K562 (cell line): ENCODE results near the gene CAPN7. TPM values are rescaled to one million over a fixed set of nuclear protein-coding genes. Genes with fewer than 3 reads are reported as not detected.
A peak's percentile ranks its signal among the peaks of the same experiment; 100 is the strongest.

Experiments
- CAMTA2 ChIP-seq: fragments of 250-450 bp; sonication (Bioruptor Pico); conservative IDR thresholded peaks from 2 replicates; pipeline ENCODE4 v1.5.1; 2022
- CBX5 ChIP-seq: IDR thresholded peaks from 2 replicates; pipeline ENCODE4 v1.6.1; 2014; ENCODE audit warnings: low read depth, borderline replicate concordance
- ETV1 ChIP-seq: fragments of 450-650 bp; conservative IDR thresholded peaks from 2 replicates; pipeline ENCODE4 v1.6.1; 2016; ENCODE audit warnings: missing genetic modification characterization, control low read depth, low read depth, missing compliant biosample characterization
- FOXP1 ChIP-seq: sonication (generic); formaldehyde crosslinking; IDR thresholded peaks from 2 replicates; pipeline ENCODE4 v1.8.0; 2022; ENCODE audit warnings: mild to moderate bottlenecking, missing genetic modification reagents
- NR4A1 ChIP-seq, 2 experiments: fragments of 250-450 bp in 1 of 2; fragments of 450-650 bp in 1 of 2; sonication (Bioruptor Pico) in 1 of 2; IDR thresholded peaks; 2 replicates each; pipeline versions ENCODE4 v1.4.0 to v1.6.1; 2016 to 2020; ENCODE audit warnings: mild to moderate bottlenecking in 2 of 2, missing compliant biosample characterization in 1 of 2, missing genetic modification characterization in 1 of 2, moderate library complexity in 1 of 2
- OTX1 ChIP-seq: fragments of 450-650 bp; formaldehyde crosslinking; IDR thresholded peaks from 2 replicates; pipeline ENCODE4 v1.4.0; 2022; ENCODE audit warnings: mild to moderate bottlenecking
- POLR2A ChIP-seq: fragments of 450-650 bp; conservative IDR thresholded peaks from 2 replicates; pipeline ENCODE4 v1.6.1; 2016
- RBBP5 ChIP-seq: fragments of 200-600 bp; sonication (generic); IDR thresholded peaks from 2 replicates; pipeline ENCODE4 v1.6.1; 2012; ENCODE audit warnings: borderline replicate concordance, mild to moderate bottlenecking, low read length, control low read depth, inconsistent platforms; ENCODE audit not compliant: insufficient read depth, poor library complexity, severe bottlenecking
- RBFOX2 ChIP-seq: fragments of 200-400 bp; formaldehyde crosslinking; IDR thresholded peaks from 2 replicates; pipeline ENCODE4 v1.6.1; 2017; ENCODE audit warnings: low read depth, mild to moderate bottlenecking, low read length, moderate library complexity
- SIN3B ChIP-seq: fragments of 450-650 bp; IDR thresholded peaks from 2 replicates; pipeline ENCODE4 v1.6.1; 2017; ENCODE audit warnings: low read depth, mild to moderate bottlenecking, moderate library complexity
- SNIP1 ChIP-seq: fragments of 450-650 bp; IDR thresholded peaks from 2 replicates; pipeline ENCODE4 v1.7.1; 2017; ENCODE audit warnings: low read depth, mild to moderate bottlenecking
- TAF1 ChIP-seq: IDR thresholded peaks from 2 replicates; pipeline ENCODE4 v1.6.1; 2011; ENCODE audit warnings: mild to moderate bottlenecking, low read length, moderate library complexity; ENCODE audit not compliant: insufficient read depth, control insufficient read depth, severe bottlenecking; ENCODE audit errors: extremely low read depth
- U2AF2 ChIP-seq: fragments of 200-400 bp; formaldehyde crosslinking; optimal IDR thresholded peaks from 2 replicates; pipeline ENCODE3; 2017; ENCODE audit warnings: low read depth, mild to moderate bottlenecking, low read length
- ZNF133 ChIP-seq: fragments of 250-450 bp; sonication (Bioruptor Pico); IDR thresholded peaks from 2 replicates; pipeline ENCODE4 v1.4.0; 2020; ENCODE audit warnings: mild to moderate bottlenecking
- ZNF263 ChIP-seq: sonication (generic); formaldehyde crosslinking; IDR thresholded peaks from 2 replicates; pipeline ENCODE4 v1.8.0; 2022; ENCODE audit warnings: mild to moderate bottlenecking, missing genetic modification reagents, borderline replicate concordance
- ZNF583 ChIP-seq: fragments of 250-450 bp; sonication (Bioruptor Pico); IDR thresholded peaks from 2 replicates; pipeline ENCODE4 v1.4.0; 2020
- ZNF644 ChIP-seq: fragments of 200-800 bp; sonication (Bioruptor generic); IDR thresholded peaks from 2 replicates; pipeline ENCODE4 v1.6.1; 2016; ENCODE audit warnings: low read depth, missing genetic modification characterization, missing compliant biosample characterization
- polyA plus RNA-seq, 8 experiments: library from polyadenylated mRNA; depleted of rRNA in 4 of 8; stranded (reverse) in 5 of 8; unstranded in 3 of 8; fragments of >200 nt; fragmentation: Nextera tagmentation in 2 of 8; fragmentation: Illumina TruSeq in 1 of 8; extraction: Ambion mirVana in 2 of 8; extraction: Trizol in 1 of 8; gene quantifications; 2 replicates each; pipeline versions ENCODE4 v1.2.1 to v1.2.3, GENCODE V29; 2011 to 2014; ENCODE audit warnings: inconsistent platforms in 1 of 8, missing spikeins in 1 of 8
- total RNA-seq, 7 experiments: library from RNA; depleted of rRNA in 6 of 7; stranded (reverse); fragments of >200 nt in 6 of 7; fragmentation: Illumina TruSeq in 2 of 7; extraction: Trizol in 2 of 7; gene quantifications; 2 replicates each; pipeline versions ENCODE4 v1.2.1 to v1.2.3, GENCODE V29; 2011 to 2021; ENCODE audit warnings: low replicate concordance in 1 of 7
- TF ChIP-seq, protein P1 (sequence below): sonication (generic); formaldehyde crosslinking; IDR thresholded peaks from 2 replicates; pipeline ENCODE4 v1.8.1; 2023; ENCODE audit warnings: mild to moderate bottlenecking, missing genetic modification reagents, moderate library complexity
- TF ChIP-seq, protein P2 (sequence below): sonication (generic); formaldehyde crosslinking; IDR thresholded peaks from 2 replicates; pipeline ENCODE4 v1.9.0; 2022; ENCODE audit warnings: mild to moderate bottlenecking, missing genetic modification reagents
- TF ChIP-seq, protein P3 (sequence below): fragments of 450-650 bp; formaldehyde crosslinking; IDR thresholded peaks from 2 replicates; pipeline ENCODE4 v1.4.0; 2020; ENCODE audit warnings: mild to moderate bottlenecking, moderate library complexity

Gene CAPN7
- total and polyA plus RNA-seq, 9 of the 15 experiments (the other 6 are each of a cell fraction or from before 2014, with no cell fraction given), result 6.5 to 42.7 (median 32.7) TPM

DNA sequence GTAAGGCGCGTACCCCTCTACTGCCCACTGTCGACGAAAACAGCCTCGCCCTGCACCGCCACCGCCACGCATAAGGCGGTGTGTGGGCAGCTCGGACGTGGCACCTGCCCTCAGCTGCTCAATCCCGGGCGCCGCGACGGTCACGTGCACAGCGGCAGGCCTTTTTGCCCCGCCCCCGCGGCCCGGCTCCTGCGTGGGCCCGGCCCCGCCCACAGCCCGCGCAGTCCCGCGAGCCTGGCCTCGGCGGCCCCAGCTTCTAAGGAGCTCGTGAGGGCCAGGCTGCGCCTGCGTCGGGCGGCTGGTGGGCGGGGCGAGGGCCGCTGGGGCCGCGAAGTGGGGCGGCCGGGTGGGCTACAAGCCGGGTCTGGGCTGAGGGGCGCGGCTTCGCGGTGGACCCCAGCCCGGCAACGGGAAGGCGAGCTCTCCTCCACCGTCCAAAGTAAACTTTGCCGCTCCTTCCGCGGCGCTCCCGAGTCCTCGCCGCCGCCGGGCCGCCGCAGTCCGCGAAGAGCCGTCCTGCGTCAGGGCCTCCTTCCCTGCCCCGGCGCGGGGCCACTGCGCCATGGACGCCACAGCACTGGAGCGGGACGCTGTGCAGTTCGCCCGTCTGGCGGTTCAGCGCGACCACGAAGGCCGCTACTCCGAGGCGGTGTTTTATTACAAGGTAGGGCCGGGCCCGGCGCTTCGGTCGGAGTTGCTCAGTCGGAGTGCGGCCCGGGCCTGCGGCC lies at the start of gene CAPN7 (continued):
- TF ChIP-seq, protein P1, sequence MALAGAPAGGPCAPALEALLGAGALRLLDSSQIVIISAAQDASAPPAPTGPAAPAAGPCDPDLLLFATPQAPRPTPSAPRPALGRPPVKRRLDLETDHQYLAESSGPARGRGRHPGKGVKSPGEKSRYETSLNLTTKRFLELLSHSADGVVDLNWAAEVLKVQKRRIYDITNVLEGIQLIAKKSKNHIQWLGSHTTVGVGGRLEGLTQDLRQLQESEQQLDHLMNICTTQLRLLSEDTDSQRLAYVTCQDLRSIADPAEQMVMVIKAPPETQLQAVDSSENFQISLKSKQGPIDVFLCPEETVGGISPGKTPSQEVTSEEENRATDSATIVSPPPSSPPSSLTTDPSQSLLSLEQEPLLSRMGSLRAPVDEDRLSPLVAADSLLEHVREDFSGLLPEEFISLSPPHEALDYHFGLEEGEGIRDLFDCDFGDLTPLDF (CRISPR knock-in tag), result no peak; the same call in 1 of the 2 replicates
- TF ChIP-seq CAMTA2 (CRISPR knock-in tag) (no peak), U2AF2 (no peak), ZNF133 (CRISPR knock-in tag) (0 out of 2 replicates have a peak, but pooled peaks have one; percentile 60), ZNF644 (tag) (peak; percentile 65), NR4A1 (CRISPR knock-in tag; IDR thresholded peaks at IDR 0.05) (peak; percentile 92; the same call in 1 of the 2 replicates), NR4A1 (tag; IDR thresholded peaks at IDR 0.05) (0 out of 2 replicates have a peak, but pooled peaks have one; percentile 61), TAF1 (peak; percentile 61), RBBP5 (peak; percentile 98), ZNF263 (CRISPR knock-in tag) (no peak; the same call in 1 of the 2 replicates), ZNF583 (0 out of 2 replicates have a peak, but pooled peaks have one; percentile 63), CBX5 (0 out of 2 replicates have a peak, but pooled peaks have one; percentile 28), SIN3B (no peak), OTX1 (CRISPR knock-in tag) (peak; percentile 55; the same call in 1 of the 2 replicates), ETV1 (tag) (no peak), RBFOX2 (peak; percentile 90), POLR2A (peak; percentile 84), SNIP1 (no peak), FOXP1 (CRISPR knock-in tag) (peak; percentile 76; the same call in 1 of the 2 replicates)
- TF ChIP-seq, protein P2, sequence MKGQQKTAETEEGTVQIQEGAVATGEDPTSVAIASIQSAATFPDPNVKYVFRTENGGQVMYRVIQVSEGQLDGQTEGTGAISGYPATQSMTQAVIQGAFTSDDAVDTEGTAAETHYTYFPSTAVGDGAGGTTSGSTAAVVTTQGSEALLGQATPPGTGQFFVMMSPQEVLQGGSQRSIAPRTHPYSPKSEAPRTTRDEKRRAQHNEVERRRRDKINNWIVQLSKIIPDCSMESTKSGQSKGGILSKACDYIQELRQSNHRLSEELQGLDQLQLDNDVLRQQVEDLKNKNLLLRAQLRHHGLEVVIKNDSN (CRISPR knock-in tag), result peak; percentile 95
- TF ChIP-seq, protein P3, sequence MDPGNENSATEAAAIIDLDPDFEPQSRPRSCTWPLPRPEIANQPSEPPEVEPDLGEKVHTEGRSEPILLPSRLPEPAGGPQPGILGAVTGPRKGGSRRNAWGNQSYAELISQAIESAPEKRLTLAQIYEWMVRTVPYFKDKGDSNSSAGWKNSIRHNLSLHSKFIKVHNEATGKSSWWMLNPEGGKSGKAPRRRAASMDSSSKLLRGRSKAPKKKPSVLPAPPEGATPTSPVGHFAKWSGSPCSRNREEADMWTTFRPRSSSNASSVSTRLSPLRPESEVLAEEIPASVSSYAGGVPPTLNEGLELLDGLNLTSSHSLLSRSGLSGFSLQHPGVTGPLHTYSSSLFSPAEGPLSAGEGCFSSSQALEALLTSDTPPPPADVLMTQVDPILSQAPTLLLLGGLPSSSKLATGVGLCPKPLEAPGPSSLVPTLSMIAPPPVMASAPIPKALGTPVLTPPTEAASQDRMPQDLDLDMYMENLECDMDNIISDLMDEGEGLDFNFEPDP (CRISPR knock-in tag), result no peak
